Right lobe of liver (tissue), 6 donors: Measurements from ENCODE around the gene HEMK1. TPM values are rescaled to one million over a fixed set of nuclear protein-coding genes. Genes with fewer than 3 reads are reported as not detected.

Experiments used
- ATAC-seq, 4 donors: fragments of 200-7000 bp; cut with Tn5 transposase; one replicate each; pipeline ENCODE4 v1.9.1; 2020; ENCODE audit warnings: mild to moderate bottlenecking in 4 of 4, moderate library complexity in 4 of 4
- DNase-seq, 3 donors: peaks; one replicate each; pipeline ENCODE4 v3.0.0-alpha.2; 2020
- H3K27ac ChIP-seq, 3 donors: fragments of 200-600 bp; one replicate each; pipeline ENCODE4 v1.8.0; 2022
- H3K27me3 ChIP-seq, 2 donors: fragments of 200-600 bp; one replicate each; pipeline ENCODE4 v1.8.0; 2022
- H3K36me3 ChIP-seq, 4 donors: fragments of 200-600 bp; sonication (generic) in 1 of 4; one replicate each; pipeline versions ENCODE4 v1.5.1 to v1.8.0; 2017 to 2022; ENCODE audit warnings: control low read depth in 1 of 4
- H3K4me1 ChIP-seq, 4 donors: fragments of 200-600 bp; sonication (generic) in 1 of 4; one replicate each; pipeline versions ENCODE4 v1.5.1 to v1.8.0; 2017 to 2022; ENCODE audit warnings: control low read depth in 1 of 4
- H3K4me3 ChIP-seq, 3 donors: fragments of 200-600 bp; one replicate each; pipeline ENCODE4 v1.8.0; 2022
- H3K9me3 ChIP-seq, 4 donors: fragments of 200-600 bp; sonication (generic) in 1 of 4; one replicate each; pipeline versions ENCODE4 v1.5.1 to v1.8.0; 2017 to 2022; ENCODE audit warnings: control low read depth in 1 of 4
- POLR2A ChIP-seq: fragments of 450-650 bp; IDR thresholded peaks from one replicate; pipeline ENCODE4 v1.6.1; 2017; ENCODE audit warnings: antibody characterized with exemption, mild to moderate bottlenecking
- WGBS: methylation state at CpG from one replicate; pipeline ENCODE4 v1.1.6; 2018; ENCODE audit warnings: low coverage, low lambda C conversion rate; ENCODE audit not compliant: insufficient coverage; ENCODE audit errors: missing lambda C conversion rate; 5-methylcytosine and 5-hydroxymethylcytosine counted together
- intact Hi-C, 2 donors: fragments of 100-400 bp; cut with DNase I; formaldehyde crosslinking; loops; one replicate each; pipeline versions ENCODE4 v1.11.2 to v1.14.1; 2022
- total RNA-seq, 6 experiments: library from RNA; depleted of rRNA in 2 of 6; stranded (reverse); fragments of >200 nt in 2 of 6; fragmentation: NEBNext Ultra II Directional in 3 of 6; extraction: Animal tissue kit (Norgen Biotek cat#: 25700) in 3 of 6; gene quantifications; one replicate each; pipeline versions ENCODE4 v1.1.0 to v1.2.4, GENCODE V29; 2016 to 2023
- TF ChIP-seq, protein P1 (sequence below), 4 donors: fragments of 200-600 bp in 3 of 4; fragments of 450-650 bp in 1 of 4; IDR thresholded peaks; one replicate each; pipeline versions ENCODE4 v1.5.1 to v1.8.0; 2016 to 2022; ENCODE audit warnings: antibody characterized with exemption in 4 of 4, mild to moderate bottlenecking in 2 of 4
- donor health status: DM: no; HTN: yes; CAD: no.
- donor health status: DM: no; HTN: no; CAD: no.
- donor health status: DM: no; HTN: no; CAD: no.
- donor health status: DM: no; HTN: yes; CAD: no.
- donor health status: DM: no; HTN: yes; CAD: no.

HEMK1 gene
- total RNA-seq, 6 experiments from 2014 or later: 10.5 to 19.4 (median 14.0) TPM

DNA sequence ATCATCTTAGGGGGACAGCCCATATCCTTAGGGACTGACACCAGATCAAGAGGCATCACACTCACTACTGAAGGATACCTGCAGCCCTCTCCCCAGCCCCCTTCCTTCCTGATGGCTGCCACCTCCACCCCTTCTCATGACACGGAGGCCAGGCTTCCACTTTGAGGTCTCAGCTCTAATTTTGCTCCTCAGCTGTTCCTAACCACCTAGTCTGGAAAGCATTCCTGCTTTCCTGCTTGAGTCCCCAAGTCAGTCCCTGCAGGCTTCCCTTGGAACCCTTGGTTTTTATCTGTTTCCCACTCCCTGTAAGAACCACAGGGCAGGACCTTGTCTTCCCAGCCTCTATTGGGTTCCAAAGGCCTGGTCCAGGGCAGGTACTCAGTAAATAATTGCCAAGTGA is 5.0 kb upstream of the HEMK1 start:
- intact Hi-C loops: no loop called here
- no peaks in the 10 kb centered on the region for H3K36me3 ChIP-seq
- H3K4me1 ChIP-seq: peaks cover 0 to 13% (median 2%) of the 10 kb centered on the region in 4 donors
- H3K27ac ChIP-seq: no peak overlapping the region
- DNase-seq: no peak
- no CpG with 5 or more reads among the region's 1 CpG for WGBS
- no peak overlapping the region for H3K4me3 ChIP-seq
- no peaks in the 10 kb centered on the region for H3K9me3 ChIP-seq
- H3K27me3 ChIP-seq: no peaks in the 10 kb centered on the region
- no peak for ATAC-seq
- TF ChIP-seq POLR2A: no peak
- TF ChIP-seq, protein P1, sequence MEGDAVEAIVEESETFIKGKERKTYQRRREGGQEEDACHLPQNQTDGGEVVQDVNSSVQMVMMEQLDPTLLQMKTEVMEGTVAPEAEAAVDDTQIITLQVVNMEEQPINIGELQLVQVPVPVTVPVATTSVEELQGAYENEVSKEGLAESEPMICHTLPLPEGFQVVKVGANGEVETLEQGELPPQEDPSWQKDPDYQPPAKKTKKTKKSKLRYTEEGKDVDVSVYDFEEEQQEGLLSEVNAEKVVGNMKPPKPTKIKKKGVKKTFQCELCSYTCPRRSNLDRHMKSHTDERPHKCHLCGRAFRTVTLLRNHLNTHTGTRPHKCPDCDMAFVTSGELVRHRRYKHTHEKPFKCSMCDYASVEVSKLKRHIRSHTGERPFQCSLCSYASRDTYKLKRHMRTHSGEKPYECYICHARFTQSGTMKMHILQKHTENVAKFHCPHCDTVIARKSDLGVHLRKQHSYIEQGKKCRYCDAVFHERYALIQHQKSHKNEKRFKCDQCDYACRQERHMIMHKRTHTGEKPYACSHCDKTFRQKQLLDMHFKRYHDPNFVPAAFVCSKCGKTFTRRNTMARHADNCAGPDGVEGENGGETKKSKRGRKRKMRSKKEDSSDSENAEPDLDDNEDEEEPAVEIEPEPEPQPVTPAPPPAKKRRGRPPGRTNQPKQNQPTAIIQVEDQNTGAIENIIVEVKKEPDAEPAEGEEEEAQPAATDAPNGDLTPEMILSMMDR (IDR thresholded peaks at IDR 0.05): no peak

DNA sequence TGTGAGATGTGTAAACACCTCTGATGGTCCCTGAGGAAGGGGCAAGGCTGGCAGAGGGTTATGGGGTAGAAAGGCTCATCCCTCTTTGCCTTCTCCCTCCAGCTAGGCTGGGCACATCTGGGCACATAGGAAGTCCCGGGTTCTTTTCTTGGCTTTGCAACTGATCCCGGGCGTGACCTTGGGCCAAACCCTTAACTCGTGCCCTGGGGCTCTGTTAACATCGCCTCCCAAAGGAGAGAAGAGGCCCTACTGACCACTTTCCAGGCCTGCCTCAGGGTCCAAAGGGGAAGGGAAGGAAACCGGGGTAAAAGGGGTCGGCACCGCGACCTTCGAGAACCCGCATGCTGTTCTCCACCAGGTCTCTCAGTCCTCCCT is 2.3 kb upstream of the HEMK1 start:
- Histone ChIP-seq H3K27me3 (no peaks in the 10 kb centered on the region), H3K4me1 (peaks cover 0 to 23% (median 6%) of the 10 kb centered on the region in 4 donors), H3K27ac (no peak overlapping the region), H3K9me3 (no peaks in the 10 kb centered on the region), H3K36me3 (no peaks in the 10 kb centered on the region), H3K4me3 (peak overlapping the region; percentile 59 to 63 (median 60))
- WGBS: no CpG with 5 or more reads among the region's 11 CpGs
- intact Hi-C loops: no loop called here
- DNase-seq (no peak), ATAC-seq (no peak)
- TF ChIP-seq POLR2A: no peak
- TF ChIP-seq, protein P1 (IDR thresholded peaks at IDR 0.05): no peak

GRCh38 chr3:50567386-50568167 is 1.7 kb upstream of the HEMK1 start, which contains the start of gene C3orf18:
Gene C3orf18 (minus strand): TSS chr3:50567747. CDS start chr3:50565699, 2,048 bp downstream.
- ATAC-seq (peak; percentile 62 to 74 (median 72)), DNase-seq (peak; percentile 92 to 93 (median 93))
- H3K36me3 ChIP-seq: no peaks in the 10 kb centered on the region
- WGBS: 16% methylated on average over 6 of the region's 53 CpGs
- intact Hi-C loops: no loop called here
- peak within 1 kb of the TSS in 1 of 3 donors; percentile 79 for H3K27ac ChIP-seq
- peaks cover 0 to 29% (median 8%) of the 10 kb centered on the region in 4 donors for H3K4me1 ChIP-seq
- no peaks in the 10 kb centered on the region for H3K27me3 ChIP-seq
- no peaks in the 10 kb centered on the region for H3K9me3 ChIP-seq
- H3K4me3 ChIP-seq: peak within 1 kb of the TSS; percentile 60 to 78 (median 63)
- TF ChIP-seq, protein P1 (IDR thresholded peaks at IDR 0.05): no peak
- TF ChIP-seq POLR2A: no peak

GRCh38 chr3:50570508-50571279 is 1.4 kb downstream of the HEMK1 start:
- Histone ChIP-seq H3K27ac (no peak overlapping the region), H3K4me1 (peaks cover 0 to 38% (median 13%) of the 10 kb centered on the region in 4 donors), H3K4me3 (no peak overlapping the region), H3K27me3 (no peaks in the 10 kb centered on the region), H3K9me3 (no peaks in the 10 kb centered on the region), H3K36me3 (no peaks in the 10 kb centered on the region)
- TF ChIP-seq POLR2A: no peak
- TF ChIP-seq, protein P1 (IDR thresholded peaks at IDR 0.05): no peak
- ATAC-seq: no peak
- 71% methylated on average over 3 of the region's 5 CpGs for WGBS
- intact Hi-C loops: loop anchor here in 1 of 2 donors (5.0 kb wide), 1 partner anchor 42 kb away; the partner anchor contains the start of gene CISH
- DNase-seq: no peak
